Endodermal cell (in vitro differentiated cells): ENCODE measurements around the gene MYO1F. TPM values are rescaled to one million over a fixed set of nuclear protein-coding genes. Genes with fewer than 3 reads are reported as not detected.

ENCODE experiments used
- DNase-seq: peaks from one replicate; pipeline ENCODE4 v3.0.0-alpha.2; 2017
- H3K27ac ChIP-seq: 2 replicates; pipeline ENCODE4 v1.5.1; 2013; ENCODE audit warnings: mild to moderate bottlenecking, low read depth, low read length, moderate library complexity
- H3K27me3 ChIP-seq: 2 replicates; pipeline ENCODE4 v1.6.1; 2013; ENCODE audit warnings: mild to moderate bottlenecking, low read length, moderate library complexity; ENCODE audit not compliant: insufficient read depth, control insufficient read depth, poor library complexity, severe bottlenecking
- H3K36me3 ChIP-seq: 2 replicates; pipeline ENCODE4 v1.7.0; 2013; ENCODE audit warnings: mild to moderate bottlenecking, low read length, moderate library complexity; ENCODE audit not compliant: control insufficient read depth, insufficient read depth
- H3K4me1 ChIP-seq: one replicate; pipeline ENCODE4 v1.7.0; 2013; ENCODE audit warnings: low read length; ENCODE audit not compliant: control insufficient read depth, insufficient read depth
- H3K4me3 ChIP-seq: 2 replicates; pipeline ENCODE4 v1.5.1; 2013; ENCODE audit warnings: mild to moderate bottlenecking, low read length, moderate library complexity
- H3K9ac ChIP-seq: 2 replicates; pipeline ENCODE4 v1.6.1; 2013; ENCODE audit warnings: mild to moderate bottlenecking, low read length, moderate library complexity; ENCODE audit not compliant: poor library complexity, severe bottlenecking; ENCODE audit errors: extremely low read depth
- H3K9me3 ChIP-seq: 2 replicates; pipeline ENCODE4 v1.6.1; 2013; ENCODE audit warnings: mild to moderate bottlenecking, low read length, moderate library complexity; ENCODE audit not compliant: control insufficient read depth
- H3K27ac Mint-ChIP-seq: 2 replicates; pipeline ENCODE4 v1.8.0; 2020; ENCODE audit warnings: mixed read lengths
- H3K27me3 Mint-ChIP-seq: 2 replicates; pipeline ENCODE4 v1.8.0; 2021; ENCODE audit warnings: mild to moderate bottlenecking, mixed read lengths; ENCODE audit not compliant: insufficient read depth
- H3K36me3 Mint-ChIP-seq: 2 replicates; pipeline ENCODE4 v1.8.0; 2020; ENCODE audit warnings: low read depth, mixed read lengths
- H3K4me1 Mint-ChIP-seq: 2 replicates; pipeline ENCODE4 v1.8.0; 2020; ENCODE audit warnings: mixed read lengths
- H3K4me3 Mint-ChIP-seq: 2 replicates; pipeline ENCODE4 v1.8.0; 2020; ENCODE audit warnings: mild to moderate bottlenecking, moderate library complexity, mixed read lengths
- H3K9me3 Mint-ChIP-seq: 2 replicates; pipeline ENCODE4 v1.8.0; 2020; ENCODE audit warnings: mild to moderate bottlenecking, mixed read lengths
- WGBS, 2 experiments: methylation state at CpG; one replicate each; pipeline versions ENCODE4 v1.1.5 to v1.1.7; 2013; ENCODE audit warnings: missing lambda C conversion rate in 2 of 2, mixed read lengths in 1 of 2; ENCODE audit not compliant: insufficient coverage in 1 of 2, insufficient read length in 1 of 2; 5-methylcytosine and 5-hydroxymethylcytosine counted together
- total RNA-seq, 2 donors: library from RNA; stranded (reverse); fragmentation: NEBNext Ultra II Directional in 1 of 2; extraction: Animal tissue kit (Norgen Biotek cat#: 25700) in 1 of 2; gene quantifications; 2 replicates in 1 of 2; 3 replicates in 1 of 2; pipeline ENCODE4 v1.2.1, GENCODE V29; 2021
- TF ChIP-seq, protein P1 (sequence below): fragments of 200-600 bp; sonication (generic); conservative IDR thresholded peaks from 2 replicates; pipeline ENCODE4 v1.5.0; 2021; ENCODE audit warnings: antibody characterized with exemption, mild to moderate bottlenecking

Gene MYO1F
- total RNA-seq, 2 donors from 2014 or later: 0.57 to 1.1 TPM

GRCh38 chr19:8610936-8611300 lies 33.7 kb upstream of the MYO1F start:
- no peaks in the 10 kb centered on the region for H3K4me1 ChIP-seq
- peak overlapping the region; percentile 32 for H3K27ac ChIP-seq
- Mint-ChIP-seq H3K27me3 (peaks cover 3% of the 10 kb centered on the region), H3K9me3 (no peaks in the 10 kb centered on the region), H3K4me1 (peaks cover 16% of the 10 kb centered on the region), H3K4me3 (peak overlapping the region; percentile 48), H3K36me3 (no peaks in the 10 kb centered on the region), H3K27ac (no peak overlapping the region)
- no peak overlapping the region for H3K4me3 ChIP-seq
- no peaks in the 10 kb centered on the region for H3K27me3 ChIP-seq
- no peak overlapping the region for H3K9ac ChIP-seq
- DNase-seq: no peak
- TF ChIP-seq, protein P1, sequence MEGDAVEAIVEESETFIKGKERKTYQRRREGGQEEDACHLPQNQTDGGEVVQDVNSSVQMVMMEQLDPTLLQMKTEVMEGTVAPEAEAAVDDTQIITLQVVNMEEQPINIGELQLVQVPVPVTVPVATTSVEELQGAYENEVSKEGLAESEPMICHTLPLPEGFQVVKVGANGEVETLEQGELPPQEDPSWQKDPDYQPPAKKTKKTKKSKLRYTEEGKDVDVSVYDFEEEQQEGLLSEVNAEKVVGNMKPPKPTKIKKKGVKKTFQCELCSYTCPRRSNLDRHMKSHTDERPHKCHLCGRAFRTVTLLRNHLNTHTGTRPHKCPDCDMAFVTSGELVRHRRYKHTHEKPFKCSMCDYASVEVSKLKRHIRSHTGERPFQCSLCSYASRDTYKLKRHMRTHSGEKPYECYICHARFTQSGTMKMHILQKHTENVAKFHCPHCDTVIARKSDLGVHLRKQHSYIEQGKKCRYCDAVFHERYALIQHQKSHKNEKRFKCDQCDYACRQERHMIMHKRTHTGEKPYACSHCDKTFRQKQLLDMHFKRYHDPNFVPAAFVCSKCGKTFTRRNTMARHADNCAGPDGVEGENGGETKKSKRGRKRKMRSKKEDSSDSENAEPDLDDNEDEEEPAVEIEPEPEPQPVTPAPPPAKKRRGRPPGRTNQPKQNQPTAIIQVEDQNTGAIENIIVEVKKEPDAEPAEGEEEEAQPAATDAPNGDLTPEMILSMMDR: no peak
- no peaks in the 10 kb centered on the region for H3K9me3 ChIP-seq
- H3K36me3 ChIP-seq: no peaks in the 10 kb centered on the region
- WGBS, 2 experiments: 0% methylated on average over 5 of the region's 9 CpGs; no CpG with 5 or more reads in 1 of the 2 experiments

GRCh38 chr19:8610041-8610935 lies 33.0 kb upstream of the MYO1F start, which contains the start of gene ADAMTS10:
TSS of gene ADAMTS10 (minus strand) at chr19:8610715. CDS start at chr19:8605710, 5,005 bp downstream.
- peak within 1 kb of the TSS; percentile 74 for H3K27ac ChIP-seq
- 1 to 3% methylated on average over 7 to 74 of the region's 74 CpGs for WGBS, 2 experiments
- peak within 1 kb of the TSS; percentile 88 for H3K4me3 ChIP-seq
- no peaks in the 10 kb centered on the region for H3K27me3 ChIP-seq
- Mint-ChIP-seq H3K4me3 (peak within 1 kb of the TSS; percentile 75), H3K9me3 (peaks cover 2% of the 10 kb centered on the region), H3K27me3 (peaks cover 2% of the 10 kb centered on the region), H3K4me1 (peaks cover 16% of the 10 kb centered on the region), H3K27ac (peak within 1 kb of the TSS; percentile 76), H3K36me3 (no peaks in the 10 kb centered on the region)
- no peaks in the 10 kb centered on the region for H3K36me3 ChIP-seq
- peak within 1 kb of the TSS; percentile 81 for H3K9ac ChIP-seq
- TF ChIP-seq, protein P1: no peak
- no peaks in the 10 kb centered on the region for H3K9me3 ChIP-seq
- no peaks in the 10 kb centered on the region for H3K4me1 ChIP-seq
- peak; percentile 78 for DNase-seq

- TF ChIP-seq, protein P1: peak; percentile 56
- Mint-ChIP-seq H3K36me3 (peaks cover 5% of the 10 kb centered on the region), H3K9me3 (peaks cover 11% of the 10 kb centered on the region), H3K4me3 (peak overlapping the region; percentile 75), H3K27me3 (peaks cover 2% of the 10 kb centered on the region), H3K27ac (peak overlapping the region; percentile 76), H3K4me1 (peaks cover 16% of the 10 kb centered on the region)
- WGBS, 2 experiments: 3 to 7% methylated on average over 3 to 47 of the region's 47 CpGs
- Histone ChIP-seq H3K36me3 (peaks cover 6% of the 10 kb centered on the region), H3K4me3 (peak overlapping the region; percentile 88), H3K9ac (peak overlapping the region; percentile 81), H3K9me3 (peaks cover 6% of the 10 kb centered on the region), H3K27ac (peak overlapping the region; percentile 74), H3K4me1 (no peaks in the 10 kb centered on the region), H3K27me3 (no peaks in the 10 kb centered on the region)
- peak; percentile 87 for DNase-seq
These were observed 32.2 kb upstream of the MYO1F start for GRCh38 chr19:8609279-8610040.
